ENCODE results near the gene SUCLG2.

GRCh38 chr3:67550541-67550940, 103.9 kb downstream of the SUCLG2 start:
- TF ChIP-seq CTCF (IDR thresholded peaks at IDR 0.05) (no peak), POLR2A (IDR thresholded peaks at IDR 0.05) (no peak)
